Small intestine (tissue), 7 donors: Measurements from ENCODE around the gene ARHGAP10. TPM values are rescaled to one million over a fixed set of nuclear protein-coding genes. Genes with fewer than 3 reads are reported as not detected.

Experiments
- DNase-seq, 2 donors: peaks; one replicate each; pipeline versions ENCODE4 v3.0.0 to v3.0.0-alpha.2; 2013
- FAIRE-seq: peaks from 2 replicates; lab custom pipeline; 2012; peaks lifted over from hg19 to GRCh38; lab: Jason Lieb, UNC
- H3K27ac ChIP-seq, 3 donors: one replicate each; pipeline ENCODE4 v1.5.1; 2013; ENCODE audit warnings: low read length in 2 of 3, mild to moderate bottlenecking in 2 of 3, control low read depth in 1 of 3, inconsistent platforms in 1 of 3, low read depth in 1 of 3, moderate library complexity in 1 of 3
- H3K27me3 ChIP-seq, 3 donors: one replicate each; pipeline ENCODE4 v1.6.1; 2013; ENCODE audit warnings: low read length in 3 of 3, inconsistent platforms in 1 of 3; ENCODE audit not compliant: control insufficient read depth in 3 of 3, insufficient read depth in 3 of 3
- H3K36me3 ChIP-seq, 3 donors: one replicate each; pipeline ENCODE4 v1.6.1; 2013; ENCODE audit warnings: low read length in 3 of 3, inconsistent platforms in 1 of 3, low read depth in 1 of 3, mild to moderate bottlenecking in 1 of 3, moderate library complexity in 1 of 3; ENCODE audit not compliant: control insufficient read depth in 3 of 3, insufficient read depth in 2 of 3
- H3K4me1 ChIP-seq, 3 donors: one replicate each; pipeline ENCODE4 v1.6.1; 2013; ENCODE audit warnings: low read length in 2 of 3, inconsistent platforms in 1 of 3, low read depth in 1 of 3, mild to moderate bottlenecking in 1 of 3, moderate library complexity in 1 of 3; ENCODE audit not compliant: control insufficient read depth in 3 of 3, insufficient read depth in 2 of 3
- H3K4me3 ChIP-seq, 3 donors: one replicate each; pipeline ENCODE4 v1.5.1; 2013; ENCODE audit warnings: low read length in 3 of 3, control low read depth in 1 of 3, inconsistent platforms in 1 of 3, low read depth in 1 of 3, mild to moderate bottlenecking in 1 of 3, moderate library complexity in 1 of 3
- H3K9me3 ChIP-seq, 2 donors: one replicate each; pipeline ENCODE4 v1.6.1; 2013; ENCODE audit warnings: low read depth in 1 of 2, low read length in 1 of 2; ENCODE audit not compliant: control insufficient read depth in 2 of 2, insufficient read depth in 1 of 2
- WGBS, 3 donors: extraction: QIAGEN DNeasy Blood & Tissue Kit; methylation state at CpG; one replicate each; pipeline ENCODE4 v1.1.7; 2013; 5-methylcytosine and 5-hydroxymethylcytosine counted together
- polyA plus RNA-seq, 4 donors: library from polyadenylated mRNA; stranded (reverse) in 3 of 4; unstranded in 1 of 4; fragments of 200-250 nt in 3 of 4; fragments of 120-200 nt in 1 of 4; gene quantifications; one replicate each; pipeline versions ENCODE4 v1.2.1 to v1.2.3, GENCODE V29; 2013
- donor health status: healthy with polysubstance abuse.
- donor health status: control.
- donor health status: control.
- donor health status: Bipolar disorder and iron deficiency.
- donor health status: healthy.

The ARHGAP10 gene
- polyA plus RNA-seq, 4 donors = 3.4 to 13.2 (median 6.7) TPM

GRCh38 chr4:147787204-147787603, 55.3 kb downstream of the ARHGAP10 start:
- peaks cover 0 to 2% (median 0%) of the 10 kb centered on the region in 3 donors for H3K4me1 ChIP-seq
- WGBS, 3 donors = 74 to 86% (median 78%) methylated on average over 2 of the region's 2 CpGs
- no peaks in the 10 kb centered on the region for H3K9me3 ChIP-seq
- DNase-seq = no peak
- H3K27ac ChIP-seq = peak overlapping the region in 1 of 3 donors; percentile 14
- no peaks in the 10 kb centered on the region for H3K27me3 ChIP-seq
- H3K36me3 ChIP-seq = no peaks in the 10 kb centered on the region
- no peak overlapping the region for H3K4me3 ChIP-seq
- no peak for FAIRE-seq

- H3K4me3 ChIP-seq = no peak overlapping the region
- DNase-seq = no peak
- H3K27ac ChIP-seq = no peak overlapping the region
- FAIRE-seq = no peak
- H3K36me3 ChIP-seq = no peaks in the 10 kb centered on the region
- H3K4me1 ChIP-seq = peaks cover 0 to 4% (median 2%) of the 10 kb centered on the region in 3 donors
- no peaks in the 10 kb centered on the region for H3K9me3 ChIP-seq
- WGBS, 3 donors = 70 to 88% (median 83%) methylated on average over 3 of the region's 3 CpGs
- H3K27me3 ChIP-seq = no peaks in the 10 kb centered on the region
Measured at GRCh38 chr4:147788791-147789190, 56.9 kb downstream of the ARHGAP10 start.

GRCh38 chr4:147789596-147789995, 57.7 kb downstream of the ARHGAP10 start:
- FAIRE-seq (no peak), DNase-seq (no peak)
- Histone ChIP-seq H3K36me3 (no peaks in the 10 kb centered on the region), H3K4me1 (peaks cover 0 to 12% (median 2%) of the 10 kb centered on the region in 3 donors), H3K27me3 (no peaks in the 10 kb centered on the region), H3K27ac (no peak overlapping the region), H3K9me3 (no peaks in the 10 kb centered on the region), H3K4me3 (no peak overlapping the region)
- 87 to 92% (median 89%) methylated on average over 2 of the region's 2 CpGs for WGBS, 3 donors

GRCh38 chr4:147790412-147790811, 58.5 kb downstream of the ARHGAP10 start:
- no peak overlapping the region for H3K27ac ChIP-seq
- no peak for DNase-seq
- H3K36me3 ChIP-seq = no peaks in the 10 kb centered on the region
- FAIRE-seq = no peak
- H3K27me3 ChIP-seq = no peaks in the 10 kb centered on the region
- H3K4me3 ChIP-seq = no peak overlapping the region
- peaks cover 0 to 18% (median 2%) of the 10 kb centered on the region in 3 donors for H3K4me1 ChIP-seq
- H3K9me3 ChIP-seq = no peaks in the 10 kb centered on the region
- WGBS, 3 donors = 19 to 57% (median 41%) methylated on average over 2 of the region's 2 CpGs

GRCh38 chr4:147791341-147791740, 59.5 kb downstream of the ARHGAP10 start:
- FAIRE-seq (no peak), DNase-seq (no peak)
- H3K4me1 ChIP-seq = peaks cover 0 to 18% (median 2%) of the 10 kb centered on the region in 3 donors
- 98 to 100% (median 98%) methylated on average over 17 of the region's 17 CpGs for WGBS, 3 donors
- H3K27me3 ChIP-seq = no peaks in the 10 kb centered on the region
- no peak overlapping the region for H3K4me3 ChIP-seq
- H3K27ac ChIP-seq = no peak overlapping the region
- H3K36me3 ChIP-seq = no peaks in the 10 kb centered on the region
- H3K9me3 ChIP-seq = no peaks in the 10 kb centered on the region

GRCh38 chr4:147791865-147792264, 60.0 kb downstream of the ARHGAP10 start:
- DNase-seq = no peak
- H3K4me1 ChIP-seq = peaks cover 0 to 18% (median 2%) of the 10 kb centered on the region in 3 donors
- H3K4me3 ChIP-seq = no peak overlapping the region
- WGBS, 3 donors = 82 to 90% (median 87%) methylated on average over 8 of the region's 8 CpGs
- no peaks in the 10 kb centered on the region for H3K27me3 ChIP-seq
- no peaks in the 10 kb centered on the region for H3K36me3 ChIP-seq
- no peak for FAIRE-seq
- no peaks in the 10 kb centered on the region for H3K9me3 ChIP-seq
- no peak overlapping the region for H3K27ac ChIP-seq

GRCh38 chr4:147793569-147794313, 61.9 kb downstream of the ARHGAP10 start:
- no peak overlapping the region for H3K4me3 ChIP-seq
- WGBS, 3 donors = 14 to 42% (median 26%) methylated on average over 8 of the region's 8 CpGs
- H3K27me3 ChIP-seq = no peaks in the 10 kb centered on the region
- peak; percentile 69 to 78 for DNase-seq
- no peaks in the 10 kb centered on the region for H3K9me3 ChIP-seq
- H3K4me1 ChIP-seq = peaks cover 0 to 18% (median 2%) of the 10 kb centered on the region in 3 donors
- H3K27ac ChIP-seq = peak overlapping the region in 2 of 3 donors; percentile 40 to 59
- FAIRE-seq = no peak
- no peaks in the 10 kb centered on the region for H3K36me3 ChIP-seq

- 72 to 90% (median 88%) methylated on average over 1 of the region's 1 CpG for WGBS, 3 donors
- H3K27ac ChIP-seq = peak overlapping the region in 1 of 3 donors; percentile 59
- H3K27me3 ChIP-seq = no peaks in the 10 kb centered on the region
- peaks cover 0 to 18% (median 5%) of the 10 kb centered on the region in 3 donors for H3K4me1 ChIP-seq
- no peaks in the 10 kb centered on the region for H3K9me3 ChIP-seq
- no peak overlapping the region for H3K4me3 ChIP-seq
- FAIRE-seq (no peak), DNase-seq (no peak)
- no peaks in the 10 kb centered on the region for H3K36me3 ChIP-seq
Measured at GRCh38 chr4:147794314-147794680, 62.4 kb downstream of the ARHGAP10 start.
